GM19397 (cell line): ENCODE measurements around the gene ZNF521.

ENCODE experiments used
- ATAC-seq: cut with Tn5 transposase; IDR thresholded peaks from one replicate; pipeline ENCODE4 v1.9.1; 2021; ENCODE audit warnings: mild to moderate bottlenecking, moderate library complexity; ENCODE audit not compliant: unreplicated experiment

The ZNF521 gene

DNA sequence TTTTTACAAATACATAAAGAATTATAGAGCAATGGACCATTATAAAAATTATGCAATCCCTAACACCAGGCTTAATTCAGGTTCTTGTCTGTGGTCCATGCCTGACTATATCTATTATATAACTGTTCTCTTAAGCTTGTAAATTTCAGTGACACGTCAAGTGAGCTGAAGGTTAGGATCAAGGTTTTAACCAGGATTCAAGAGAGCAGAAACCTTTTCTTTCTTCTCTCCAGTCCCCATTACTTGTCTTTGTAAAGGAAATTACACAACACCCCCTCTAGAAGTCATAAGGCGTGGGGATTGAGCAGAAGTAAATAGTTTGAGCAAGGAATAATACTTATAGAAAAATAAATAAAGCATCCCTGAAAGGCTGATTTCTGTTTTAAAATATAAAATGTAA, 122.0 kb downstream of the ZNF521 start:
- ATAC-seq: no peak

DNA sequence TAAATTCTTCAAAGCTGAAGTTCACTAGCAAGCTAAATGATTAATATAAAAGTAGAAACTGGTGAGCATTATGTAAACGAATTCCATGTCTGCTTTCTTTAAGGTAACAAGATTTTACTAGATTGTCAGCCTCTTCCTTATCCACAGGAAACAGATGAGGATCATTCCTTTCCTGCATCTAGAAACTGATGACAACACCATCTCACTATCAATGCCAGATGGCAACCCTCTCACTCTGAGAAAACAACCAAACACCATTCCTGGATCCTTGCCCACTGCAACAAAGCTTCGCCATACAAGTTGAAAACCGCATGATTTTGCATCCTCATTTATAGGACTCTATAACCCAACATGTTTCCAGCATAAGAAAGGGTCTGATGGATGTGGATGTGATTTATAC, 122.9 kb downstream of the ZNF521 start:
- ATAC-seq: no peak

DNA sequence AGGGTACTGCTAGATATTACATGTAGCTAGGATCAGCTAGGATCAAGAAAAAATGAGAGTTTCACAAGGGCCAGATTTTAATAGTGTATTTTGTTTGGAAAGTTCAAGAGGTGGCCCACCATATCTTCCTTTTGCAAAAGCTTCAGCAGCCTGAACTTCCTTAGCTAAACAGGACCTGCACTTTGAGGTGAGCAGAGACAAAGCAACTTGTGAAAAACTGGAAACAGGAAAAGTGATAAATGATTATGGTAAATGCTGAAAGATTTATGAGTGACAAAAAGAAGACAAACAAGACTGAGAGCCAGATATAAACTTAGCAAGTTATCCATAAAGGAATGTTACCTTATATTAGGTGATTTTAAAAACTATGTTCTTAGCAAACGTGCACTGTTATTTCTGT, 123.6 kb downstream of the ZNF521 start:
- no peak for ATAC-seq

DNA sequence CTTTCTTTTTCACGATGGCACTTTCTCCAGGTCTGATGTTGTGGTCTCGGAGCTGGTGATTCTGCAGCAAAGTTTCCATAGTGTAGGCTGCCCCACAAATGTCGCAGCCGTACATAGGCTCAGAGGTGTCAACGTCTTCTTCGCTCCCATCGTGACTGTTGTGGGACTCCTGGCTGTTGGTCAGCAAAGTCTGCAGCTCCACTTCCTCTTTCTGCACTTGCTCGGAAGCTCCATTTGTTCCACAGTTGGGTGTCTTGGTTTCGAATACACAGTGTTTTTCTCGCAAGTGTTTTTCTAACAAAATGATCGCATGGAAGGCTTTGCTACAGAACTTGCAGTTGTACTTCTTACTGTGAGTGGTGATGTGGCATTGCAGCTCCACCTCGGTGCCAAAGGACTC, 126.8 kb downstream of the ZNF521 start:
- ATAC-seq: no peak

DNA sequence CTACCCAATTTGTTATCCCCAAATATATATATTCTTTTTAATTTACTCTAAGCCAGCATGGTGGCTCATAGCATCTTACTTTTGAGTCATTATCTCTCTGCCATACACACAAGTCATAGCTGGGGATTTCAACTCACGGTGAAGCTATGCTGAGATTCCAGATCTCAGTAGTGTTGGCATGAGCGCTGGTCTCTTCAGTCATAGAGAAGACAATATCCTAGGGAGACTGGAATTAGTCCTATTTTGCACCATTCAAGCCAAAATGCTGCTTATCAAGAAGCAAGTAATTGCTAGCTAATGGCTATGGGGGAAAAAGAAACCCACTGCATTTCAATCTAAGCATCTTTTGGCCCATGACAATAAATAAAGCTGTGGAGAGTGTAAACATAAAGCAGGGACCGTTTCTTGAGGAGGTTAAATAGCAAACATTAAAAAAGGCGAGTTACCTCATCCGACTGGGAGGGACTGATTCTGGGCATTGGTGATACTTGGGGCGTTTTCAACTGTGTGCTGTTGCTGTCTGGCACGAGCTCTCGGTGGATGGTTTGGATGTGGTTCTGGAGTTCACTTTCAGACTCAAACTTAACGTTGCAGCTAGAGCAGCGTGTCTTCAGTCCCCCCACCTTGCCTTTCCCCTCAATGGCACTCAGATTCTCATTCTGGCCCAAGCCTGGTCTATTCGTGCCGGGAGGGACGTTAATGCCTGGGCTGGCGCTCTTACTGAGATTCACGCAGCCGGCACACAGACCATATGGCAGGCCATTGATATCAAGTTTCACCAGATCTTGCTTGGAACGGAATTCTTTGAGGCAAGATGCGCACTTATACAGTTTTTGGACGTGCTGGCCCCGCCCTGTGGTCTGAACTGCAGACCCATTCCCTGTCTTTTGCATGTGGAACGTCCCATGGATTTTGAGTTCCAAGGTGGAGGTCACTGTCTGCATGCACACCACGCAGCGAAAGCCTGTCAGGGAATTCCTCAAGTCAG, 127.8 kb downstream of the ZNF521 start:
- no peak for ATAC-seq

DNA sequence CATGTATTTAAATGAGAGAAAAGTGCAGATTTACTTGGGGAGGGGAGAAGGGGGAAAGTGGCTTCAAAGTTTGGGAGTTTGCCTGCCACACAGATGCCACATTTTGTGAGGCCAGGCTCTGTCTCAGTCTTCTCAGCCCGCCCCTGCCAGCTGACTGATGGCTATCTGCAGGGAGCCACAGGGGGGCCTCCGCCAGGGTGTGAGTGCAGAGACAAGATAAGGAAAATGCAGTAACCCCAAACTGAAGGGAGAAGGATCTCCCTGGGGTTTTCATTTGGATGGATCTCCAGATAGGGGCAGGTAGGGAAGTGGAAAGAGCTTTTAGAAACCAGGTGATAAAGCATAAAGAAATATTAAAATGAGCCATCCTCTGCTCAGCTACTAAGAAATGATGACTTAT, 128.8 kb downstream of the ZNF521 start:
- no peak for ATAC-seq

DNA sequence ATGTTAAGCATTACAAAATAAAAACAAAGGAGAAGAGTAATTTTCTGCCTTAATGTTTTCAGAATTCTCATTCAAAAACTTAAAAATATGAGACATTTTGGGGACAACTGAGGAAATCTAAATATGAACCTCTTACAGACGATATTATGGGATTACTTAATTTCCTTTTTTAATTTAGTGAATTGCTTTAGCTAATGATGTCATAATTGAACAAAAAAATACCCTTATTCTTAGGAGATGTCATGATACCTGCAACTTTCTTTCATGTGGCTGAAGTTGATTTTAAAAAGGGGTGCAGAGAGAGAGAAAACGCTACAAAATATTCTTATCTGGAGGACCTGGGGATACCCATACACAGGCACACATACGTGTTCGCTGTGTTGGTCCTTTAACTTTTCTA, 129.3 kb downstream of the ZNF521 start:
- no peak for ATAC-seq

DNA sequence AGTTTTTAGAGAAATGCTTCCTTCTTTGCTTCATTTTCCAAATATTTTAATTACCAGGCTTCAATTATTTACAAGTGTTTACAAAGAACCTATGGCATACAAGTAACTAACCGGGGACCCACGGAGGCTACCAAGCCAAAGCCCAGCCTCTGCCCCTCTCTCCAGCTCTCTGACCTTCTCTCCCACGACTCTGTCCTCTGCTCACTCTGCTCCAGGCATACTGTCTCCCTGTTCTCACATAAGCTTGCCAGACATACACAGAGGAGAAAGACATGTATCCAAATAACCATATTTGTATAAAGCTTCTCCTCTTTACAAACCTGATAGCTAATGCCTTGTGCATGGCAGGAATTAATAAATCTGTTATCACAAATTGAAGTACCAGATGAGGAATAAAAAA, 141.3 kb downstream of the ZNF521 start:
- ATAC-seq: no peak

DNA sequence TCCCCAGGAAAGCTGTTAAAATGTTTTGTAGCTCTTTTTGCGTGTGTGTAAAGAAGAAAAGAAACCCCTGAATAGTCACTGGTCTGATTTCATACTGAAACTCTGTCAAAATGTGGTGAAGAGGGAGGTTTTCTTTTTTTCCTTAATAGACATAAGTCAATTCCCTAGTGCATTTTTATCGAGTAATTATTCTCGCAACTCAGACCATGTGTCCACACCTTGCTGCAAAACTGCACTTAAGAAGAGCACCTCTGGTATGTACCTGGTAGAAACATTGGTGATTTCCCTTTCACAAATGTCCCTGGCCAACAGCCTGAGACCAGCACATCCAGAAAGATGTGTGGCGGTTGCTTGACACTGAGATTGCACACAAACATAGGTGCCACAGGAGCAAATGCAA, 159.9 kb downstream of the ZNF521 start:
- ATAC-seq: no peak

DNA sequence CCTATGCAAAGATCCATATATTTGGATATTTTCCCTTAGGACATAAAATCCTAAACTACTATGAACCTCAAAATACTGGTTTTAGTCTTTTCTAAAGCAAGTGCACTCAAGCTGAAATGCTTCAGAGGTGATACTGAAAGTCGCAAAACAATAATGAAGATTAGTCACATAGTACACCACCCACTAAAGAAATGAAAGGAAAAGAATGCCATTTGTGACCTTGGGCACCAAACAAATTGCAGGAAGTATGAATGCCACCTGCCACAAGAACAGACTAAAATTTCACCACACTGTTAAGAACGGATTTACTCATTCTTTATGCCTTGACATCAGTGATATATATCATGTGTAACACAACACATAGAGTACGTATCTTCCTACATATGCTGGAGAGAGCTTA, 161.5 kb downstream of the ZNF521 start:
- ATAC-seq: no peak

DNA sequence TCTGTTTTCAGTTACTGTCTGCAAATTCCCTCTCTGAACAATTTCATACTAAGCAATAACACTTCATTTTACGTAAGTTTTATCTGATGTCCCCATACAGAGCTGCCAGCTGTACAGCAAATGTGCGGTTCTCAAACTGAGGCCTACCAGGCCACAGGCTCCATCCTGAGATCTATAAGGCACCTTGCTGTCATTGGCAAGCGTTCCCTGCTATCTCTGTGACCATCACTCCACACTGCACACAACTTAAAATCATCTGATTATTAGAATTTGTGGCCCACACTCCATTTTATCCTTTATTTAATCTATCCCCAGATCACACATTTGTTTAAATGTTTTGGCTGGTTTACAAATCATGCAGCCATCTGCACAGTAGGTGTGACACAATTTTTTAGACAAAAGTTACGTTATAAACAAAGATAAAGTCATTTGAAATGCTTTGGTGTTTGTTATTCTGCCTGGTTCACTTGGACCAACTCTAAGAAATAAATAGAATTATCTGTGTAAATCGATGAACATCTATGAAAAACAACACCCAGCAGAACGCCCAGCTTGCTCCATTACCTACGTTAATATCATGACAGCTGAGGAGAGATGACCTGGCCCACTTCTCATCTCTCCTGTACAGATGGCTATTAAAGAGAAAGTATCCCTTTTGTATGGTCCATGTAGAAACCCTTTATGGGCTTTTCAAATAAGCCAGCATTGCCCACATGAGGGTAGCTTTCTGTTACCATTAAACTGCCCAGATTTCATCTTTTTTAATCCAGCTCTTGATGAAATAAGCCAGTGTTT, 162.4 kb downstream of the ZNF521 start:
- ATAC-seq: no peak

DNA sequence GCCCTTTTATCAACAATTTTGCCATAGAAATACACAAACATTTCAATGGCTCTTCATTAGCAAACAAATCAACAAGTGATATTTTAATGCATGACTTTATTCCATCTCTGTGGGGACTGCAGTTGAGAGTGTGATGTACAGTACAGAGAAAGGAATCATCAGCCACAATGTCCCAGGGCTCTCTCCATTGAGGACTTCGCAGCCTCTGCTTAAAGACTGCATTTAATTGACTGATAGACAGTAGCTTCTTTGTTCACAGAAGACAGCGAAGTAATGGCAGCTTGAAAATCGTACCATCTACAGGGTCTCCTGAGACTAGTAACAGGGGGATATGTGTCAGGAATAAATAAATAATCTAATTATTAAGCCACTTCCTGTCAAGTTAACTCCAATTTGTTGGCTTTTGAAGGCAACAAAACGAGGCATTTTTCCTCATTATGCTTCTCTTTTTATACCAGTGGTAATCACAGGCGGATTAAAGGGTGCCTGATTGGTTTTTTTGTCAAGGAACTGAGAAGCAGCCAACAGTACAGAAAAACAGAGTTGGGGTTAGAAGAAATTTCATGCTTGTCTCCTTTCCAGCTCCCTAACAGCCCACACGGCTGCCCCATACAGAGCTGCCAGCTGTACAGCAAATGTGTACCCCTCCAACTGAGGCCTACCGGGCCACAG, 164.3 kb downstream of the ZNF521 start:
- no peak for ATAC-seq

DNA sequence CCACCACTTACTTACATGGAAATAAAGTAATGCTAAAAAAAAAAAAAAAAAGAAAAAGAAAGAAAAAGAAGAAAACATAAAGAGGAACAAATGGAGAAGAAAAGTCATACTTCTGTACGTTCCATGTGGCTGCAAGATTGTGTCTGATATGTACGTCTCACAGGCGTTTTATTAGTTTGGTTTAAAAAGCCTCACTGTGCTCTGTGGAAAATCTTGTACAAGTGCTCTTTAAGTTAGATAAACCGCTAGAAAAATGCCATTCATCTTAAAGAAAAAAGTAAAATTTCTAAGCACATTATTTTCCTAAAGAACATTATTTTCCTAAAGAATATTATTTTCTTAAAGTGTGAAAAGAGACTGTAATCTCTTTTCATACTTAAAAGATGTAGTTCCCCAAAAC, 165.1 kb downstream of the ZNF521 start:
- no peak for ATAC-seq

DNA sequence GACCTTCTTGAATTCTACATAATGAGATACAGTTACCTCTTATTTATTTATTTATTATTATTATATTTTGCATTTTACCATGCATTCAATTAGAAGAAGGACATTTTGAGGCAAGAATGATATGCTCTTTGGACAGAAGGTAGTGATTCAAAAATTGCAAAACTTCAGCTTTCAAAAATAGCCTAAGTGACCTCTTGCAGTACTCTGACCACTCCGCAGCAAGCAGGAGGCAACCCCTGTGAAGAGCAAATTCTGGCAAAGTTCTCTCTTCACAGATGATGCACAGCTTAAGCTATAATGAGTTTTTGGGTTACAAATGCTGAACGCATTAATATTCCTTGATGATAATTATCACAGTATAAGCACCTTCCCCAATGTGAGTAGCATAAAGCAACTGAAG, 170.0 kb downstream of the ZNF521 start:
- ATAC-seq: no peak

DNA sequence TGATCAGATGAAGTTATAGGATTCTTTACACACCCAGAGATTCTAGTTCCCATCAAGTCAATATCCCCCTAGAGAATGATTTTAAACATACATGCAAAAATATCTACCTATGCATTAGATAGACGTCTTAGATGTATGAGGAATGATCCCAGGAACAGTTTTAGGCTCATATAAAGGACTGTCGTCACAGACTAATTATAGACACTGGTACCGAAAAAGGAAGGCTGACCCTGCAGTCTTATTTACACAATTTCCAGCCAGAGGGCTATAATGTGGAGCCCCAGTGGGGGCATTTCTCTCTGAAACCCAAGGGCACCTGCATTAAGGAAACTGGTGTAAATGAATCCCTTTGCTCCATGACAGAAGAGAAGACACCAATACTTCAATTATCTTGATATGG, 170.4 kb downstream of the ZNF521 start:
- no peak for ATAC-seq

DNA sequence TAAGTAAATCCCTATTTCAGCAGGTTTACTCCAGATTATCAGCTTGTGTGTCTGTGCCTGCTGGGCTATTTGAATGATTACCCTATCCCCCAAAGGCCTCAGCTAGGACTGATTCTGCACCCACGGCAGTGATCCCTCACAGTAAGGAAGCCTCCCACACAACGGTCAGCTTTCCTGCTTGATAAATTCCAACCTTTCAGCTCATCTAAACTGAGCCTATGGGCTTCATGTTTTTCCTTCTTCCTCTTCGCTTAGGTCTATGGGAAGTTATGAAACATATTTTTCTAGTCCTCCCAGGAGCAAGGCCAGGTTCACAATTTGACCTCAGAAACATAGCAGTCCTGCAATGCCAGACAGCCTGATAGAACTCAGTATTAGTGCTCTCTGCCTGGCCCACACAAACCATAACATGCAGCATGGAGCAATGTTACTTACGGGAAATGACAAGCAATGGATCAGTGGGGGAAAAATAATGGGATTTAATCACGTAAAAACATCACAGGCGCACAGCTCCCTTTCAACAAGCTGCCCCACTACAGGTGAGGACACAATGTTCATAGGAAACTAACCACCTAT, 170.9 kb downstream of the ZNF521 start:
- ATAC-seq: no peak

DNA sequence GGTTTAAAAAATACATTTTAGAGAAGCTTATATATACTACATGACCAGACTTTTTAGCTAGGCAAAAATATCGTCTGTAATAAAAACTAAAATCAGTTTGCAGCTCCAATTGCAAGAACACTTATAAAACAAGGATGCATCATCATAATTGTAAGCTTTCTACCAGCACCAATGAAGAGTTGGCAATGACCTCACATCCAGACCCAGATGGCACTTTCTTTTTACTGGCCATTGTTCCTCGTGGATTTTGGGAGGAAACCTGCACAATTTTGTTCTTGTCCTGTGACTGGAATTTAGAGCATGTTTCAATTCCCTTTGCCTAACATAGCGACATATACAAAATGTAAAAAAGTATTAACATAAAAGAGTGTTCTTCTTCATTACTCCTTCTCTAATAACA, 174.3 kb downstream of the ZNF521 start:
- ATAC-seq: no peak

DNA sequence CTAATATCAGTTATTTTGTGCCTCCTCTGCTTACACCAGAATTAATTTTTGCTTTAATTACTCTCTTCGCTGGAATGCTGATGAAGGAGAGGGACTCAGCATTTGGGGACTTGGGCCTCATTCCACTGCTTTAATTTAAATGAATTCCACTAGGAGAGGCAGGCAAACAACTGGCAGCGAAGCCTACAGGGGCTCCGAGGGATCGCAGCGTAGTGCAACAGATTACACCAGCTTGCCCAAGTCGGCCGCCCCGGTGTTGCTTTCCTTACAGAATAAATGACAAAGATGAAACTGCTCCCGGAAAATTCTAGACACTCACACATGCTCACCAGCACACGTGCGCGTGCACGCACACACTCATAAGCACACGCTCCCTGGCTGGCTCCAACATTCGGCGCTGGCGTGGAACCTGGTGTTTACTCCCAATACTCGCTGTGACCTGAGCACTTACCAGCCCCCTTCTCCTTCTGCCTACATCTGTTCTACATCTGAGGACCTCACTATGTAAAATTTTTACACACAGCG, 175.4 kb downstream of the ZNF521 start:
- no peak for ATAC-seq

DNA sequence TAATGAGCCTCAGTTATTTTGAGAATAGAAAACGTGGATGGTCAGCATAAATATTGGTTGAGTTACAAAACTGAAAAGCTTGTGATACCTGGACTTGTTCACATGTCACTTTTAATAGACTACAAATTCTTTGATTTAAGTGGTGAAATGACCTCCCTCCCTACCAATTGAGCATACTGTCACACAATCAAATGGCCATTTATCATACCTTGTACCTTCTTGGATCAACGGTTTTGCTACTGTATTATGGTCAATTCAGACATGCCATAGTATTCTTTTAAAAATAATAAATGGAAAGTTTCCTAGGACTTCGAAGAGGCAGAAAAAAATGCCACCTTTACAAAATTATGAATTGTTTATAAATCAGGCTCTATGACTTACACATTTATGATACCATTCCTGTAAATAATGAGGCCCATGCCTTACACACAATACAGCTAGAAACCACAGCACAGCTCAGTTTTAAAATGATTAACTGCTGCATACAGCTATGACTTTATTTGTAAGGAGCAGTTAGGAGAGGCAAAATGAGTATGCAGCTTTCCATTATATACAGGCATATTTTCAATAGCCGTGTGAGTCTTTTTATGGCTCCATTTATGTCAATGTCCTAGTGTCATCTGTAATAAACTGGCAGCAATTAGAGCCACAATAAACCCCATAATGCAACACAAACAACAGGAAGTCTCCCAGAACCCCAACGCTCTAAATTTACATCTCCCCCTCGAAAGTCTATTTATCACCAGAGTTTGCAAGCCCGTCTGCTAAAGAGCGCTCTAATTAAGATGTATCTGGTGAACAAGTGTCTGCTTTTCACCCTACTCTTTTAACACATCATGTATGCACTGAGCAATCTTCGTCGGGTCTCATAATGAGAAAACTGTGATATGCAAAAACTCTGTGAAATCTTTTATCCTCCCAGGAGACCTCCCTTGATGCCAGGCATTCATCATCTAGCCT, 176.1 kb downstream of the ZNF521 start:
- no peak for ATAC-seq

DNA sequence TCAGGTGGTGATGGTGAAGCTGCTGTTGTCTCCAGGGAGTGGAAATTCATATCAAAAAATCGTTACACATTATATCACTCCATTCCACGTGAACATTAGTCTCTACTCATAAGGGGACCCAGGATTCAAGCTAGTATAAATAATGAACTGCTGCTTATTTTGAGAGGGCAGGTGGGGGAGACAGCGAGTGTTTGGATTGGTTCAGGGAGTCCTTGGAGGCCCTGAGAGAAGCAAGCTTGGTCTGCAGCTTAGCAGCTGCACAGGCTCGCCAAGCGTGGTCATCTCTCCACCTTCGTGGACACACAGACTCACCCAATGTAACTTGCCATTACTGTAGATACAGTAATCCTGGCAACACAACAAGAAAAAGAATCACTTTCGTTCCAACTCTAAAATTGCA, 177.6 kb downstream of the ZNF521 start:
- no peak for ATAC-seq
